ENCODE measurements around the gene TAGAP. TPM values are rescaled to one million over a fixed set of nuclear protein-coding genes. Genes with fewer than 3 reads are reported as not detected.

Gene TAGAP
- total and polyA plus RNA-seq, 10 of the 15 experiments (the other 5 are each of a cell fraction or from before 2014, with no cell fraction given), result 5.3 to 27.4 (median 18.9) TPM

GRCh38 chr6:159077123-159077522 lies 32.3 kb upstream of the TAGAP start (continued):
- no peak for TF ChIP-seq ATF7 (IDR thresholded peaks at IDR 0.05; ENCODE audit: low read depth)
- TF ChIP-seq, protein P1, sequence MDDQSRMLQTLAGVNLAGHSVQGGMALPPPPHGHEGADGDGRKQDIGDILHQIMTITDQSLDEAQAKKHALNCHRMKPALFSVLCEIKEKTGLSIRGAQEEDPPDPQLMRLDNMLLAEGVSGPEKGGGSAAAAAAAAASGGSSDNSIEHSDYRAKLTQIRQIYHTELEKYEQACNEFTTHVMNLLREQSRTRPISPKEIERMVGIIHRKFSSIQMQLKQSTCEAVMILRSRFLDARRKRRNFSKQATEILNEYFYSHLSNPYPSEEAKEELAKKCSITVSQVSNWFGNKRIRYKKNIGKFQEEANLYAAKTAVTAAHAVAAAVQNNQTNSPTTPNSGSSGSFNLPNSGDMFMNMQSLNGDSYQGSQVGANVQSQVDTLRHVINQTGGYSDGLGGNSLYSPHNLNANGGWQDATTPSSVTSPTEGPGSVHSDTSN (IDR thresholded peaks at IDR 0.05; ENCODE audit: insufficient replicate concordance, low read depth, low read length), result no peak
- no peak for TF ChIP-seq TBL1XR1 (IDR thresholded peaks at IDR 0.05; ENCODE audit: low read depth, low read length)
- no peak for TF ChIP-seq ZBED1 (IDR thresholded peaks at IDR 0.05; ENCODE audit: borderline replicate concordance)
- TF ChIP-seq SMAD5 (IDR thresholded peaks at IDR 0.05; ENCODE audit: low read depth), result no peak
- no peak for TF ChIP-seq MEF2A (IDR thresholded peaks at IDR 0.05; ENCODE audit: insufficient read depth, low read depth, low read length)

DNA sequence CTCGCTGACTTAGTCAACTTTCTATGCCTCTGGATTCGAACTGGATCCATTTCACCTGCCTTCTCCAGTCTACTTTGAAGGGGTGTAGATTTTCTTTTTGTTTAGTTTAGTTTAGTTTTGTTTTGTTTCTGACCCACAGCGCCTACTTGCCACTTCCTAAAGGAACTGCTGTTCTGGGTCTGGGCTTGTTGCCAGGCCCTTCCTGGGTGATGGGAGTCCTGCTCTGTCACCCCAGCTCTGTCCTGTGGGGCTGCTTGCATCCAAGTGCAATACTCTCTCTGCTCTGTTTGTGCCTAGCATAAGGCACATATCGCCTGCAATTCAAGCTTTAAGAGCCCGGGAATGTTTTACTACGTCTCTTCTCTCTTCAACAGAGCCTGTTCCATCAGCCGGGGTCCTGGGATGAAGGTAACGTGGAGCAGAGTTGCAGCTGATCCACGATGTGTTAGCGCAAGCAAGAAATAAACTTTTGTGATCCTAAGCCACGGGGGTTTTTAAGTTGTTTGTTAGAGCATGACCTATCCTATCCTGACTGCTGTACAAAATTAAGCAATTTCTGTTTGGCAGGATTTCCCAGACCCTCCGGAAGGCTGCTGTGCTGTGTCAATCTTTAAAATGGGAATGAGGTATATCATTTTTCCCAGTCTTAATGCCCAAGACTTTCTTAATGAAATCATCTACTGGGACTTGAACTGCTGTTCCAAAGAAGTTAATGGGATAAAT lies 30.9 kb upstream of the TAGAP start:
- intact Hi-C loops (cut with micrococcal nuclease; ENCODE audit: unreplicated experiment), result no loop called here
- TF ChIP-seq STAT3 (IDR thresholded peaks at IDR 0.05; ENCODE audit: low read depth, low read length), result no peak
- TF ChIP-seq GABPA (IDR thresholded peaks at IDR 0.05; ENCODE audit: low read depth), result no peak
- no peak for TF ChIP-seq RAD51 (IDR thresholded peaks at IDR 0.05)
- no peak for FAIRE-seq
- in situ Hi-C loops (cut with MboI), result no loop called here
- Histone ChIP-seq H4K20me1 (ENCODE audit: control insufficient read depth, insufficient read depth) (no peaks in the 10 kb centered on the region), H3K27ac (ENCODE audit: control insufficient read depth, insufficient read depth) (no peak overlapping the region), H3K27me3 (replicated peaks in 1 of 2; ENCODE audit: control insufficient read depth in 2 of 2, insufficient read depth in 2 of 2, low read length in 1 of 2) (peaks cover 0 to 5% of the 10 kb centered on the region in 2 experiments; a peak in 2 of 4 replicates), H3K4me1 (ENCODE audit: control insufficient read depth, insufficient read depth, low read length) (peaks cover 4% of the 10 kb centered on the region; the same call in 1 of the 2 replicates), H3K9ac (ENCODE audit: control insufficient read depth, insufficient read depth, low read length) (no peak overlapping the region), H3K4me2 (ENCODE audit: control insufficient read depth, insufficient read depth) (no peak overlapping the region), H3K4me3 (no peak overlapping the region), H3K36me3 (ENCODE audit: control insufficient read depth in 2 of 2, insufficient read depth in 2 of 2, low read length in 1 of 2) (no peaks in the 10 kb centered on the region; a peak in 1 of 4 replicates), H3K79me2 (ENCODE audit: control insufficient read depth, insufficient read depth, low read length) (no peaks in the 10 kb centered on the region), H2AFZ (ENCODE audit: control insufficient read depth, low read depth, low read length) (no peak overlapping the region), H3K9me3 (replicated peaks; ENCODE audit: control insufficient read depth, insufficient read depth, low read length) (no peaks in the 10 kb centered on the region; the same call in 2 of the 3 replicates)
- DNase-seq (ENCODE audit: low read depth, low spot score), result no peak
- no peak for ATAC-seq
- WGBS (ENCODE audit: insufficient coverage, insufficient replicate concordance, low lambda C conversion rate, missing lambda C conversion rate), result 73% methylated on average over 12 of the region's 12 CpGs
- BruUV-seq (replicated peaks), result no TSS peak
- POLR2A ChIA-PET, result interaction anchor here (0.5 to 1.3 kb wide), 5 partner anchors 8 to 845 kb away, joined by 3 to 6 read pairs (median 4); no protein-coding TSS in a partner anchor
- CTCF ChIA-PET, result interaction anchor here (0.8 to 1.5 kb wide), 2 partner anchors 31 to 67 kb away, joined by 3 to 5 read pairs; partner anchors contain the start of gene TAGAP
- RAD21 ChIA-PET (ENCODE audit: unreplicated experiment), result interaction anchor here (1.0 to 1.5 kb wide), 2 partner anchors 28 to 32 kb away, joined by 3 to 4 read pairs; no protein-coding TSS in a partner anchor
- SMC1A ChIA-PET (ENCODE audit: uncharacterized antibody, unreplicated experiment), result interaction anchor here (0.8 to 3.9 kb wide), 6 partner anchors 12 to 31 kb away, joined by 3 to 19 read pairs (median 8); partner anchors contain the start of gene TAGAP
